Non-pigmented ciliary epithelial cell (primary cell): Measurements from ENCODE around the gene FSTL4.
"Not testable (repeated sequence)": the region's sequence is repeated elsewhere in the genome, so short reads cannot be mapped to it uniquely, and the experiment has no call there.

Experiments
- DNase-seq: peaks from one replicate; pipeline ENCODE4 v3.0.0-alpha.2; 2010; ENCODE audit warnings: low read depth

Gene FSTL4

GRCh38 chr5:133552925-133553525, 59.3 kb downstream of the FSTL4 start:
- no peak for DNase-seq

GRCh38 chr5:133546500-133546899, 65.8 kb downstream of the FSTL4 start:
- no peak for DNase-seq

GRCh38 chr5:133544346-133544745, 68.0 kb downstream of the FSTL4 start:
- DNase-seq: no peak

- DNase-seq: no peak
Observed at GRCh38 chr5:133539818-133540217, 72.5 kb downstream of the FSTL4 start.

- no peak for DNase-seq
Observed at GRCh38 chr5:133538718-133539117, 73.6 kb downstream of the FSTL4 start.

- DNase-seq: not testable (repeated sequence)
Observed at GRCh38 chr5:133535241-133535929, 77.0 kb downstream of the FSTL4 start.

- no peak for DNase-seq
Observed at GRCh38 chr5:133534566-133534965, 77.8 kb downstream of the FSTL4 start.

GRCh38 chr5:133533541-133533940, 78.8 kb downstream of the FSTL4 start:
- no peak for DNase-seq

- peak; percentile 23 for DNase-seq
Observed at GRCh38 chr5:133531594-133531993, 80.7 kb downstream of the FSTL4 start.

GRCh38 chr5:133531178-133531577, 81.2 kb downstream of the FSTL4 start:
- no peak for DNase-seq

GRCh38 chr5:133530270-133530669, 82.1 kb downstream of the FSTL4 start:
- DNase-seq: no peak

- DNase-seq: no peak
Observed at GRCh38 chr5:133528841-133529240, 83.5 kb downstream of the FSTL4 start.

- DNase-seq: peak; percentile 19
Observed at GRCh38 chr5:133527311-133527710, 85.0 kb downstream of the FSTL4 start.

GRCh38 chr5:133526368-133526767, 86.0 kb downstream of the FSTL4 start:
- no peak for DNase-seq

- no peak for DNase-seq
Observed at GRCh38 chr5:133525126-133525525, 87.2 kb downstream of the FSTL4 start.

GRCh38 chr5:133524666-133525065, 87.7 kb downstream of the FSTL4 start:
- DNase-seq: no peak

- DNase-seq: no peak
Observed at GRCh38 chr5:133523961-133524586, 88.3 kb downstream of the FSTL4 start.

GRCh38 chr5:133523013-133523658, 89.2 kb downstream of the FSTL4 start:
- DNase-seq: no peak

GRCh38 chr5:133521801-133522200, 90.5 kb downstream of the FSTL4 start:
- no peak for DNase-seq

GRCh38 chr5:133520991-133521706, 91.2 kb downstream of the FSTL4 start:
- DNase-seq: no peak

- no peak for DNase-seq
Observed at GRCh38 chr5:133520062-133520461, 92.3 kb downstream of the FSTL4 start.

- no peak for DNase-seq
Observed at GRCh38 chr5:133519191-133519590, 93.2 kb downstream of the FSTL4 start.
